Measurements from ENCODE around the gene USP17L13. TPM values are rescaled to one million over a fixed set of nuclear protein-coding genes. Genes with fewer than 3 reads are reported as not detected.
"Not testable (repeated sequence)": the region's sequence is repeated elsewhere in the genome, so short reads cannot be mapped to it uniquely, and the experiment has no call there.

Gene USP17L13
- polyA plus RNA-seq (ENCODE audit: insufficient read length in 4 of 4) = not detected

- not testable (repeated sequence) for DNase-seq (ENCODE audit: low read depth in 4 of 4, low spot score in 2 of 4)
Measured at GRCh38 chr4:9224596-9224995, at the start of gene USP17L13. USP17L13 (plus strand) TSS chr4:9224896; CDS start chr4:9224896, 0 bp downstream.

GRCh38 chr4:9210357-9210756 is 14.3 kb upstream of the USP17L13 start, which contains the start of gene USP17L10:
USP17L10 (plus strand) TSS chr4:9210657; CDS start chr4:9210657, 0 bp downstream.
- DNase-seq (ENCODE audit: low read depth in 4 of 4, low spot score in 2 of 4) = not testable (repeated sequence)

- not testable (repeated sequence) for DNase-seq (ENCODE audit: low read depth in 4 of 4, low spot score in 2 of 4)
Measured at GRCh38 chr4:9214701-9215100, 10.0 kb upstream of the USP17L13 start.

GRCh38 chr4:9215105-9215504 is 9.6 kb upstream of the USP17L13 start, which contains the start of gene USP17L11:
USP17L11 (plus strand) TSS chr4:9215405; CDS start chr4:9215405, 0 bp downstream.
- not testable (repeated sequence) for DNase-seq (ENCODE audit: low read depth in 4 of 4, low spot score in 2 of 4)

- not testable (repeated sequence) for DNase-seq (ENCODE audit: low read depth in 4 of 4, low spot score in 2 of 4)
Measured at GRCh38 chr4:9219852-9220251, 4.8 kb upstream of the USP17L13 start, which contains the start of gene USP17L12. USP17L12 (plus strand) TSS chr4:9220152; CDS start chr4:9220152, 0 bp downstream.

GRCh38 chr4:9230249-9230648 is 5.6 kb downstream of the USP17L13 start:
- DNase-seq (ENCODE audit: low read depth in 4 of 4, low spot score in 2 of 4) = not testable (repeated sequence)

- not testable (repeated sequence) for DNase-seq (ENCODE audit: low read depth in 4 of 4, low spot score in 2 of 4)
Measured at GRCh38 chr4:9234085-9234484, 9.4 kb downstream of the USP17L13 start, which contains the start of gene USP17L15. USP17L15 (plus strand) TSS chr4:9234385; CDS start chr4:9234385, 0 bp downstream.

GRCh38 chr4:9238461-9238860 is 13.8 kb downstream of the USP17L13 start:
- DNase-seq (ENCODE audit: low read depth in 4 of 4, low spot score in 2 of 4) = not testable (repeated sequence)

GRCh38 chr4:9243579-9243978 is 18.9 kb downstream of the USP17L13 start, which contains the start of gene USP17L17:
USP17L17 (plus strand) TSS chr4:9243879; CDS start chr4:9243879, 0 bp downstream.
- not testable (repeated sequence) for DNase-seq (ENCODE audit: low read depth in 4 of 4, low spot score in 2 of 4)

- DNase-seq (ENCODE audit: low read depth in 4 of 4, low spot score in 2 of 4) = not testable (repeated sequence)
Measured at GRCh38 chr4:9247953-9248680, 23.4 kb downstream of the USP17L13 start, which contains the start of gene USP17L18. USP17L18 (plus strand) TSS chr4:9248630; CDS start chr4:9248630, 0 bp downstream.

- not testable (repeated sequence) for DNase-seq (ENCODE audit: low read depth in 4 of 4, low spot score in 2 of 4)
Measured at GRCh38 chr4:9253078-9253477, 28.4 kb downstream of the USP17L13 start, which contains the start of gene USP17L19. USP17L19 (plus strand) TSS chr4:9253378; CDS start chr4:9253378, 0 bp downstream.

GRCh38 chr4:9257824-9258223 is 33.1 kb downstream of the USP17L13 start, which contains the start of gene USP17L20:
USP17L20 (plus strand) TSS chr4:9258124; CDS start chr4:9258124, 0 bp downstream.
- DNase-seq (ENCODE audit: low read depth in 4 of 4, low spot score in 2 of 4) = not testable (repeated sequence)

GRCh38 chr4:9262572-9262971 is 37.9 kb downstream of the USP17L13 start, which contains the start of gene USP17L21:
USP17L21 (plus strand) TSS chr4:9262872; CDS start chr4:9262872, 0 bp downstream.
- not testable (repeated sequence) for DNase-seq (ENCODE audit: low read depth in 4 of 4, low spot score in 2 of 4)

- DNase-seq (ENCODE audit: low read depth in 4 of 4, low spot score in 2 of 4) = not testable (repeated sequence)
Measured at GRCh38 chr4:9267319-9267718, 42.6 kb downstream of the USP17L13 start, which contains the start of gene USP17L22. USP17L22 (plus strand) TSS chr4:9267619; CDS start chr4:9267619, 0 bp downstream.

GRCh38 chr4:9271719-9272118 is 47.0 kb downstream of the USP17L13 start:
- DNase-seq (ENCODE audit: low read depth in 4 of 4, low spot score in 2 of 4) = not testable (repeated sequence)

Other genes with a start within 250 kb of the USP17L13 start
- gene FAM90A26, start 54.5 kb upstream of the USP17L13 start, polyA plus RNA-seq (ENCODE audit: insufficient read length in 4 of 4) = under 1 TPM in 1 of 4 donors, not detected in 3; 0.06 TPM
- not detected for gene USP17L10, start 14.2 kb upstream of the USP17L13 start, polyA plus RNA-seq (ENCODE audit: insufficient read length in 4 of 4)
- gene USP17L11, start 9.5 kb upstream of the USP17L13 start, polyA plus RNA-seq (ENCODE audit: insufficient read length in 4 of 4) = not detected
- gene USP17L12, start 4.7 kb upstream of the USP17L13 start, polyA plus RNA-seq (ENCODE audit: insufficient read length in 4 of 4) = not detected
- not detected for gene USP17L15, start 9.5 kb downstream of the USP17L13 start, polyA plus RNA-seq (ENCODE audit: insufficient read length in 4 of 4)
- not detected for gene USP17L17, start 19.0 kb downstream of the USP17L13 start, polyA plus RNA-seq (ENCODE audit: insufficient read length in 4 of 4)
- not detected for gene USP17L18, start 23.7 kb downstream of the USP17L13 start, polyA plus RNA-seq (ENCODE audit: insufficient read length in 4 of 4)
- not detected for gene USP17L19, start 28.5 kb downstream of the USP17L13 start, polyA plus RNA-seq (ENCODE audit: insufficient read length in 4 of 4)
- gene USP17L20, start 33.2 kb downstream of the USP17L13 start, polyA plus RNA-seq (ENCODE audit: insufficient read length in 4 of 4) = not detected
- gene USP17L21, start 38.0 kb downstream of the USP17L13 start, polyA plus RNA-seq (ENCODE audit: insufficient read length in 4 of 4) = not detected
- gene USP17L22, start 42.7 kb downstream of the USP17L13 start, polyA plus RNA-seq (ENCODE audit: insufficient read length in 4 of 4) = under 1 TPM in 1 of 4 donors, not detected in 3; 0.13 TPM
- gene USP17L24, start 100.3 kb downstream of the USP17L13 start, polyA plus RNA-seq (ENCODE audit: insufficient read length in 4 of 4) = not detected
- not detected for gene USP17L25, start 105.0 kb downstream of the USP17L13 start, polyA plus RNA-seq (ENCODE audit: insufficient read length in 4 of 4)
- gene USP17L26, start 109.8 kb downstream of the USP17L13 start, polyA plus RNA-seq (ENCODE audit: insufficient read length in 4 of 4) = not detected
- not detected for gene USP17L5, start 114.5 kb downstream of the USP17L13 start, polyA plus RNA-seq (ENCODE audit: insufficient read length in 4 of 4)
- not detected for gene USP17L27, start 119.3 kb downstream of the USP17L13 start, polyA plus RNA-seq (ENCODE audit: insufficient read length in 4 of 4)
- gene USP17L28, start 124.0 kb downstream of the USP17L13 start, polyA plus RNA-seq (ENCODE audit: insufficient read length in 4 of 4) = not detected
- not detected for gene USP17L29, start 128.7 kb downstream of the USP17L13 start, polyA plus RNA-seq (ENCODE audit: insufficient read length in 4 of 4)
- not detected for gene USP17L30, start 138.2 kb downstream of the USP17L13 start, polyA plus RNA-seq (ENCODE audit: insufficient read length in 4 of 4)
- not detected for gene DEFB131A, start 219.5 kb downstream of the USP17L13 start, polyA plus RNA-seq (ENCODE audit: insufficient read length in 4 of 4)